NCI-H345 treated with DMSO at 0.1 percent for 48 hours (cell line): ENCODE results near the gene ATP8B3.

Experiments
- DNase-seq: peaks from one replicate; lab custom pipeline; 2025; ENCODE audit not compliant: unreplicated experiment; lab: John Stamatoyannopoulos, UW

Gene ATP8B3

GRCh38 chr19:1850809-1851653 is 39.0 kb upstream of the ATP8B3 start:
- DNase-seq = no peak

DNA sequence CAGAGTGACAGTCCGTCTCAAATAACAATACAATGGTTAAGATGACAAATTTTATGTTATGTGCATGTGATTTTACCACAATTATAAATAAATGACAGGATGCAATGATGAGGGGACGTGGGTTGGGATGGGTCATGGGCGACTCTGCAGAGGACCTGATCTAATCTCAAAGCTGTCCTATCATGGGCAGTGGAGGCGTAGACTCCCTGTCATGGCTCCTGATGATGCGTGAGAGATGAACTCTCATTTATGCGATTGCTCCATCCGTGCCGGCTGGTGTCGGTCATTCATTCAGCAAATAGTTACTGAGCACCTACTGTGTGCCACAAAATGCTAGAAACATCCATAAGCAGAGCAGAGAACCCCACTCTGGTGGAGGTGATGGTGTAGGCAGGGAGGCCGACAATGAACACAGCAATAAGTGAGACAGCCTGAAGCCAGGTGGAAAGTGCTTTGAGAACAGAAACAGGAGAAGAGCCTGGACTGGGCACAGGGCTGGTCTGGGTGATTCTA is 37.9 kb upstream of the ATP8B3 start:
- no peak for DNase-seq

GRCh38 chr19:1849132-1849474 is 37.0 kb upstream of the ATP8B3 start:
- no peak for DNase-seq

DNA sequence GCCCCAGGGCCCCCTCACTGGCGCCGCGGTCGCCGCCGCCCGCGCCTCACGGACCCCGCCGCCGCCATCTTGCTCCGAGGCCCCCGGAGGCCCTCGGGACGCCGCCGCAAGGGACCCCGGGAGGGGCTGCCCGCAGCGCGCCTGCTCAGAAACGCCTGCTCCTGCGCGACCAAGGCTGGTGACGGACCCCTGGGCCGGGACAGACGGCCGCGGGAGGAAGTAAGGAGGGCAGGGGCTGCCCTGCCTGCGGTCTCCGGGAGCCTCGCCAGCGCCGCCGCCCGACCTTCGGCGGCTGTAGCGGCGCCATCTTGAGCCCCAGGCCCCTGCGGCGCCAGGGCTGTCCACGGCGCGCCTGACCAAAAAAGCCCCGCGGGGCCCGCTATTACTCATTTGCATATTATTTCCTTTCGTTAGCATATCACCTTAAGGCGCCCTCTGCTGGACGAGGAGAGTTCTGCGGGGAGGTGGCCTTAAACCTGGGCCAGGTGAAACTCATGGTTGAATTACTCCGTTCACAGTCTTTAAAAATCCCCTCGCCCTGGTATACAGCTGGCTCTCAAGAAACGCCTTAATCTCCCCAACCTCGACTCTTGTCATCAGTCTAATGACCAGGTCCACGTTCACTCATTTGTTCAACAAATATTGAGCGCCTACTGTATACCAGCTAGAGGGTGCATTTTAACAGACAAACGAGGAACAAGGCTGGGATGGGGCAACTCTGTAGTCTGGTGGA is 36.5 kb upstream of the ATP8B3 start, which contains the start of gene REXO1:
Gene REXO1 (minus strand): TSS at position 85 of the 733 bp plus-strand sequence. CDS start 125 bp downstream, outside the sequence.
- peak; percentile 93 for DNase-seq

GRCh38 chr19:1847684-1848398 is 35.8 kb upstream of the ATP8B3 start:
- no peak for DNase-seq

DNA sequence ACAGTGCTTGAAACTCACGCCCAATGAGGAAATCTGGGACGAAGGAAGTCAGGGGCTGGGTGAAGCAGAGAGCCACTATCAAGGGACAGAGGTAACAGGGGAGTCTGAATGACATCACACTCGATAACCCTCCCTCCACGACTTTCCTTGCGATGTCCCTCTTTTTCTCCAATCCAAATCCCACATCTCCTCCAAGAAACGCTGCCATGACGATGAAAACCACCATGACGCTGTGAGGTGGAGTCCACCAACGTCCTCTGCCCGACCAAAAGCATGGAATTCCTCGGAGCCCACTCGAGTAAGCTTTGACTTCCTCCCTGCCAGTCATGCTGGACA is 35.2 kb upstream of the ATP8B3 start:
- DNase-seq = no peak

GRCh38 chr19:1846517-1847204 is 34.6 kb upstream of the ATP8B3 start:
- DNase-seq = no peak

DNA sequence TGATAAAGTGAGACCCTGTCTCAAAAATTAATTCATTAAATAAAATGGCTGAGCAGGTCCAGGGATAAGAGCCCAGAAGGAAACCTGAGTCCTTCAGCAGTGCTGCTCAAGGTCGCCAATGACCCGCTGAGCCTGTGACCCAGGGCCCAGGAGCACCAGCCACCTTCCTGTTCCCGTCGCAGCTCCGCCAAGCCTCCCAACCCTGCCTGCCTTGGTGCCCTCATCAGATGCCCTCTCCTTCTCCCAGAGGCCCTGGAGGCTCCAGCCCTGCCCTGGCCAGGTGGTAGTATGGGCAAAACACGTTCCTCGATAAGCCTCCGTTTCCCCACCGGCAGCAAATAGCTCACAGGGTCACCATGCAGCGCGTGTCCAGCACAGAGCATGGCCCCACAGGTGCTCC is 33.6 kb upstream of the ATP8B3 start:
- DNase-seq = no peak

GRCh38 chr19:1845125-1845515 is 33.0 kb upstream of the ATP8B3 start:
- DNase-seq = no peak

DNA sequence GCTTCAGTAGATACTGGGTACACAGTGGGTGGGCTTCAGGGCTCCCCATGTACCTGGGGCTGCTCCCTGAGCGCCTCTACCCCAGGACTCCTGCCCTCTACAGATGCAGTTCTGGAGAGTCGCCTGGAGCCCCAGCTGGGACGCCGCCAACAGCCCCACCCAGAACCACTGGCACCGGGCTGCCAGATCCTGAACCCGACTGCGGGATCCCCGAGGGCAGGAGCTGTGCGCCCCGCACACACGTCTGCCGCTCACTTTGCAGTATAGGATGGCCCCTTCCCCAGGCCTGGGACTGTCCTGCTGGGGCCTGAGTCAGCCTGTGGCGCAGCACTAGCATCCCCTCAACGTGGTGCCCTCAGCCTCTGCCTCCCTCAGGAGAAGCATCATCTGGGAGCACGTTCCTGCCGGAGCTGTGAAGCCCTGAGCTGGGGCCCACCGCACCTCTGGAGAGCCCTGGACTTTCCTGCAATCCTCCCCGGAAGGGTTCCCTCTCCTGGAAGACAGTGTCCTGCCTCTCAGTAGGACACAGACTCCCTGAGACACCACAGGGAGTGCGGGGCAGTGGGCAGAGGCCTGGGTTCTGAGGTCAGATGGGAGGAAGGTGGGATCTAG is 32.5 kb upstream of the ATP8B3 start:
- no peak for DNase-seq

DNA sequence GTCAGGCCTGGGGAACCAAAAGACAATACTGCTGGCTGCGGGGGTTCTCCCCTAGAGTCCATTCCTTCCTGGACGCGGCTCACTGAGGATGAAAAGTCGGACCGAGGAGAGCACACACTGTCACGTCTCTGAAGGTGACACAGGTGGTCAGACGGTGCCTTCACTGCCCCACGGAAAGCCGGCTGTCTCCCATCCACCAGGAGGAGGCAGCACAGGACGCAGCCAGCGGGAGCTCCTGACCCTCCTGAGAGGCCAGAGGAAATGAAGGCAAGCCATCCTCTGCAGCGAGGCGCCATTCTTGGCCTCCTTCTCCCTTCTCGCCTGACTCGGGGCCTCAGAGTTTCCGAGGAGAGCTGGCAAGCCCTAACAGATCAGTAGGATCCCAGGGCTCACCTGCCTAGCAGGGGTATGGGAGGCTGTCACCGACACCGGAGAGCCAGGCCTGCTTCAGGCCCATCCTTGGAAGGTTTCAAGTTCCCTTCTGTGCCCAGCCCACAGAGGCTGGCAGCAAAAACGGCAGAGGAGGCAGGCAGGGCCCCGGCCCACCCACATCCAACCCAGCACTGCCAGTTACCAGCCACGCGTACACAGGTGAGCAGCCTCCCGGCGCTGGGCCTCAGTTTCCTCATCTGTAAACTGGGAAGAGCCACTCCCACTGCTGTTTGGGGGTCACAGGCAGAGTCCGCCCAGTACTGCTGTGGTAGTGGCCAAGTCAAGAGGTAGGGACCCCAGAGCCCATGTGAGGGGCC is 31.7 kb upstream of the ATP8B3 start:
- no peak for DNase-seq

GRCh38 chr19:1843116-1843515 is 31.0 kb upstream of the ATP8B3 start:
- DNase-seq = no peak

DNA sequence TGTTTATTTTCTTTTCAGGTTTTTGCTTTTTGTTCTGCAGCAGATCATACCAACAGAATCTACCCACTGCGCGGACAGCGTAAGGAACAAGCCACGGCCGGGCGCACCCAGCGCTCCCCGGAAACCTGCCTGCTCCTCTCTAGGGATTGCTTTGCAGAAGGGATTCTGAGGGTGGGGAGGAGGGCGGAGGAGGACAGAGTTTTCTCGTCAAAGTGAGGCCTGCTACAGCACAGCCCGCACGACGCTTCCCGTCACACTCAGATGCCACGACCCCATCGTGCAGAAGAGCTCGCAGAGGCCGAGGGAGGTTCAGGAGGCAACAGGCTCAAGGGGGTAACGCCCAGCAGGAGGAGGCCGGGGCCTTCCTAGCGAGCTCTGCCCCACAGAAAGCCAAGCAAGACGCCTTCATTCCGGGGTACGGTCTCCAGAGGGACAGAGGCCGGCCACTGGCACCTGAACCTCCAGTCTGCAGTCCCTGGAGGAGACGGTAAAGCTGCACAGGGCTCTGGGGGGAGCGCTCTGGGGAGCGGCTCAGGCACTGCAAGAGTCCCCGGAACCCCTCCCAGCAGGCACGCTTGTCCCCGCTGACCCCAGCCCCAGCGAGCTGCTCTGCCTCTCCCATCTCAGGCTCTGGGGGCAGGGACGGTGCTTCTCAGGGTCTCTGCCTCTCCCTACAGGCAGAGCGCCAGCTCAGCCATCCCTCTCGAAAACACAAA is 29.3 kb upstream of the ATP8B3 start:
- no peak for DNase-seq

DNA sequence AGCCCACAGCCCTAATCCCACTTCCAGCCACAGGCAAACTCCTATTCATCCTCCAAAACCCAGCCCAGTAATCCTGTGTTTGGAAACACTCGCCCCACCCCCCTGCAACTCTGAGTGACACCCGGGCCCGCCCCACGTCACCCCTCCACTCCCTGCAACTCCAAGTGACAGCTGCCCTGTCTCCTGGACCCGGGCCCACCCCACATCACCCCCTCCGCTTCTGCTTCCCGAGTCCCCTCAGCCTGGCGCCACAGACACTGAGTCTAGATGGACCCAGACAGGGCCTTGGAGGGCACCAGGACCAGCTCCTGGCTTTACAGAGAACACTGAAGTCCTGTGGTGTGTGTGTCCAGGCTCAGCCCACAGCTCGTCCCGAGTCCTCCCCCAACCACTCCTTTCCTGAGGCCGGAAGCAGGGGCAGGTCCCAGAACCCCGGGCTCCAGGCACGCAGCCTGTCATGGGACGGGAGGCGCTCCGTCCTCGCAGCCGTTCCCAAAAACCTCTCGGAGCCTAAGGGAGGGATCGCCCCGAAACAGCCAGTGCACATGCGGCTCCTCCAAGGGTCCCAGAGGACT is 28.6 kb upstream of the ATP8B3 start:
- DNase-seq = no peak

GRCh38 chr19:1839658-1840540 is 27.8 kb upstream of the ATP8B3 start:
- no peak for DNase-seq

DNA sequence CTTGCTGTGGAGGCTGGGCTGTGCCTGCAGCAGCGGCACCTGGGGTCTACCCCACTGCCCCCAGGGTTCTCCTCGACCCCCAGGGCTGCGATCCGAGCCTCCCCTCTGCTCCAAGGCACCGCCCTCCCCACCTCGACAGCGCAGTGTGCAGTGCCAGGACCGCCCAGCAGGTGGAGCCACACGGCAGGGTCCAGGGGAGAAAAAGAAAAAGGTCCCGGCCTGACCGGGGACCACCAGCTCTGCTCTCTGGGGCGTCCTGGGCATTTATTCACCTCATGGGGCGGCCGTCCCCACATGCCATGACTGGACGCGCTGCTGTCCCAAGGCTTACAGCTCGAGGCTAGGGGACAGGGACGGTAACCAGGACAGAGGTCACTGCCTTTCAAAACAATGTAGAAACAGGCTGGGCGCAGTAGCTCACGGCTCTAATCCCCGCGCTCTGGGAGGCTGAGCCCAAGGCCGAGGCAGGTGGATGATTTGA is 25.6 kb upstream of the ATP8B3 start:
- DNase-seq = no peak

DNA sequence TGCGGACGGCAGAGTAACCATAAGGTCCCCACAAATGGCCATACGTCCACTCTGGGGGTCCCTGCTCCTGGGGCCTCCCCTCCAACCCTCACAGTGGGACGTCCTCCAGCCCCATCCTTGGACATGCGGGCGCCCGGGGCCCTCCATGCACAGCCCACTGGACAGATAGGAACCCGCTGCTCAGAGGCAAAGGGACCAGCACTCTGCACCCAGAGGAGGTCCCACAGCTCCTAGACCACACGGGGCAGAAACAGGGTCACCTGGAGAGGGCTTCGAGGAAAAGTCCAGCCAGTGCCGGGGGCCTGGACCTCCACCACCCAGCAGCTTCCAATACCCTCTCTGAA is 25.1 kb upstream of the ATP8B3 start:
- DNase-seq = no peak
